B cell (primary cell): ENCODE results near the gene BBS1. TPM values are rescaled to one million over a fixed set of nuclear protein-coding genes. Genes with fewer than 3 reads are reported as not detected.

Source experiments
- ATAC-seq: fragments of 200-7000 bp; cut with Tn5 transposase; one replicate; pipeline ENCODE4 v1.10.0; 2021; ENCODE audit warnings: low read depth, mild to moderate bottlenecking, moderate number of reproducible peaks, moderate library complexity
- CTCF ChIA-PET: fragments of 350-600 bp; sonication (Branson Sonifier 250); formaldehyde crosslinking; loops from one replicate; lab custom pipeline; 2021; ENCODE audit warnings: antibody characterized with exemption, inconsistent platforms; lab: Charles Lee
- POLR2A ChIA-PET: fragments of 350-600 bp; sonication (Branson Sonifier 250); formaldehyde crosslinking; loops from one replicate; lab custom pipeline; 2021; ENCODE audit warnings: antibody characterized with exemption; lab: Charles Lee
- DNase-seq: peaks from one replicate; pipeline ENCODE4 v3.0.0; 2013
- H2AFZ ChIP-seq: 2 replicates; pipeline ENCODE4 v1.6.1; 2012; ENCODE audit warnings: mild to moderate bottlenecking, low read depth, low read length; ENCODE audit not compliant: insufficient read depth, poor library complexity, severe bottlenecking
- H3K27ac ChIP-seq, 2 donors: 1 replicate in 1 of 2; 2 replicates in 1 of 2; pipeline ENCODE4 v1.5.1; 2012 to 2013; ENCODE audit warnings: low read length in 2 of 2, mild to moderate bottlenecking in 2 of 2, moderate library complexity in 1 of 2
- H3K27me3 ChIP-seq, 4 experiments: fragments of 200-600 bp in 1 of 4; sonication (generic) in 1 of 4; replicated peaks in 1 of 4; 1 replicate in 2 of 4; 2 replicates in 2 of 4; pipeline versions ENCODE4 v1.6.1 to v1.7.0; 2013 to 2016; ENCODE audit warnings: low read length in 3 of 4, mild to moderate bottlenecking in 2 of 4, mixed read lengths in 1 of 4, moderate library complexity in 1 of 4; ENCODE audit not compliant: insufficient read depth in 4 of 4, control insufficient read depth in 3 of 4; ENCODE audit errors: control extremely low read depth in 1 of 4
- H3K36me3 ChIP-seq, 2 experiments: replicated peaks in 1 of 2; 1 replicate in 1 of 2; 2 replicates in 1 of 2; pipeline versions ENCODE4 v1.6.1 to v1.7.1; 2013; ENCODE audit warnings: low read length in 1 of 2; ENCODE audit not compliant: insufficient read depth in 2 of 2, control insufficient read depth in 1 of 2; ENCODE audit errors: control extremely low read depth in 1 of 2, extremely low read depth in 1 of 2
- H3K4me1 ChIP-seq, 2 donors: fragments of 200-600 bp in 1 of 2; sonication (generic) in 1 of 2; 1 replicate in 1 of 2; 2 replicates in 1 of 2; pipeline versions ENCODE4 v1.5.1 to v1.6.1; 2013 to 2017; ENCODE audit warnings: low read length in 2 of 2; ENCODE audit not compliant: control insufficient read depth in 2 of 2, insufficient read depth in 2 of 2
- H3K4me2 ChIP-seq: replicated peaks from 2 replicates; pipeline ENCODE3; 2012; ENCODE audit warnings: mild to moderate bottlenecking, low read depth, low read length; ENCODE audit not compliant: poor library complexity, severe bottlenecking
- H3K4me3 ChIP-seq, 5 experiments: fragments of 200-600 bp in 1 of 5; sonication (generic) in 1 of 5; 1 replicate in 3 of 5; 2 replicates in 2 of 5; pipeline versions ENCODE4 v1.5.1 to v1.7.0; 2011 to 2016; ENCODE audit warnings: low read length in 4 of 5, mild to moderate bottlenecking in 4 of 5, low read depth in 2 of 5, control low read depth in 1 of 5, moderate library complexity in 1 of 5; ENCODE audit not compliant: insufficient read depth in 1 of 5; ENCODE audit errors: control extremely low read depth in 1 of 5, extremely low read depth in 1 of 5
- H3K79me2 ChIP-seq: fragments of 200-600 bp; sonication (generic); one replicate; pipeline ENCODE4 v1.6.0; 2016; ENCODE audit warnings: low read length; ENCODE audit not compliant: control insufficient read depth, insufficient read depth
- H3K9ac ChIP-seq: fragments of 200-600 bp; sonication (generic); 2 replicates; pipeline ENCODE4 v1.6.1; 2017; ENCODE audit warnings: mild to moderate bottlenecking, low read length, moderate library complexity
- H3K9me3 ChIP-seq, 3 donors: one replicate each; pipeline versions ENCODE4 v1.6.1 to v1.7.1; 2013; ENCODE audit warnings: low read length in 2 of 3; ENCODE audit not compliant: control insufficient read depth in 2 of 3, insufficient read depth in 1 of 3; ENCODE audit errors: control extremely low read depth in 1 of 3
- H4K20me1 ChIP-seq: 2 replicates; pipeline ENCODE4 v1.6.0; 2012; ENCODE audit warnings: mild to moderate bottlenecking, low read length; ENCODE audit not compliant: insufficient read depth, control insufficient read depth, poor library complexity, severe bottlenecking
- H3K27ac Mint-ChIP-seq: one replicate; pipeline ENCODE4 v1.8.0; 2021; ENCODE audit warnings: mixed read lengths
- H3K27me3 Mint-ChIP-seq: one replicate; pipeline ENCODE4 v1.8.0; 2021; ENCODE audit warnings: mixed read lengths
- H3K4me1 Mint-ChIP-seq: one replicate; pipeline ENCODE4 v1.8.0; 2021; ENCODE audit warnings: mixed read lengths
- H3K4me3 Mint-ChIP-seq: one replicate; pipeline ENCODE4 v1.8.0; 2021; ENCODE audit warnings: mixed read lengths
- H3K9me3 Mint-ChIP-seq: one replicate; pipeline ENCODE4 v1.8.0; 2022; ENCODE audit warnings: mixed read lengths; ENCODE audit not compliant: insufficient read depth
- CTCF ChIP-seq: fragments of 200-600 bp; IDR thresholded peaks from one replicate; pipeline ENCODE4 v1.8.0; 2022; ENCODE audit warnings: antibody characterized with exemption, mild to moderate bottlenecking
- EZH2 ChIP-seq: IDR thresholded peaks from 2 replicates; pipeline ENCODE4 v1.6.1; 2012; ENCODE audit warnings: borderline replicate concordance, low read depth, mild to moderate bottlenecking, moderate library complexity, low read length; ENCODE audit not compliant: insufficient read depth, poor library complexity, severe bottlenecking
- WGBS: methylation state at CpG from one replicate; pipeline ENCODE4 v1.1.5; 2013; ENCODE audit warnings: missing lambda C conversion rate; ENCODE audit not compliant: insufficient coverage; 5-methylcytosine and 5-hydroxymethylcytosine counted together
- intact Hi-C: fragments of 100-400 bp; cut with micrococcal nuclease; formaldehyde crosslinking; loops from one replicate; pipeline ENCODE4 v1.10.0; 2022
- polyA plus RNA-seq: library from polyadenylated mRNA; depleted of rRNA; stranded (reverse); fragments of >200 nt; gene quantifications from 2 replicates; pipeline ENCODE4 v1.2.3, GENCODE V29; 2012
- total RNA-seq, 2 donors: library from RNA; stranded (reverse); fragments of 120-200 nt in 1 of 2; gene quantifications; 1 replicate in 1 of 2; 2 replicates in 1 of 2; pipeline versions ENCODE4 v1.2.3 to v1.2.4, GENCODE V29; 2013 to 2022

BBS1 gene
- total and polyA plus RNA-seq, 2 donors (not counting 1 experiment from before 2014, with no cell fraction given), result 20.4 to 52.5 TPM

DNA sequence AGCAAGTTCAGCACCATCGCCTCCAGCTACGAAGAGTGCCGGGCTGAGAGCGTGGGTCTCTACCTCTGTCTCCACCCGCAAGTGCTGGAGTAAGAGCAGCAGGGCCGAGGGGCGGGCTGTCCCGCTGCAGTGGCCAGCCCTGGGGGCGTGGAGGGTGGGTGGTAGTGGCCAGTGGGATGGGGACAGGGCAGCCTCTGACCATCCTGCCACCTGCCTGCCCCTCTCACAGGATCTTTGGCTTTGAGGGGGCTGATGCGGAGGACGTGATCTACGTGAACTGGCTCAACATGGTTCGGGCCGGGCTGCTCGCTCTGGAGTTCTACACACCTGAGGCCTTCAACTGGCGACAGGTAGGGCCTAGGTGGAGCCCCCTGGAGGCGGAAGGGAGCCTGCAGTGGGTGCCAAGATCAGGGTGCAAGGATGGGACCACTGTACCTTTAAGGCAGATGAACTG is 15.0 kb upstream of the BBS1 start:
- no peaks in the 10 kb centered on the region for H3K79me2 ChIP-seq
- no peak overlapping the region for H3K27ac ChIP-seq
- H3K36me3 ChIP-seq, result peaks cover 1 to 41% of the 10 kb centered on the region in 2 experiments
- ATAC-seq (no peak), DNase-seq (no peak)
- H3K9ac ChIP-seq, result no peak overlapping the region
- H3K27me3 Mint-ChIP-seq, result no peaks in the 10 kb centered on the region
- no peak for TF ChIP-seq CTCF
- TF ChIP-seq EZH2, result no peak
- CTCF ChIA-PET, result no interaction called here
- no peaks in the 10 kb centered on the region for H4K20me1 ChIP-seq
- POLR2A ChIA-PET, result no interaction called here
- no peak overlapping the region for H3K4me3 Mint-ChIP-seq
- H3K9me3 Mint-ChIP-seq, result no peaks in the 10 kb centered on the region
- no peak overlapping the region for H3K4me3 ChIP-seq
- no peak overlapping the region for H2AFZ ChIP-seq
- H3K4me1 Mint-ChIP-seq, result no peaks in the 10 kb centered on the region
- over 99% methylated on average over 17 of the region's 17 CpGs for WGBS
- H3K27ac Mint-ChIP-seq, result no peak overlapping the region
- H3K4me1 ChIP-seq, result no peaks in the 10 kb centered on the region
- no peak overlapping the region for H3K4me2 ChIP-seq
- intact Hi-C loops, result no loop called here
- no peaks in the 10 kb centered on the region for H3K9me3 ChIP-seq
- no peaks in the 10 kb centered on the region for H3K27me3 ChIP-seq

DNA sequence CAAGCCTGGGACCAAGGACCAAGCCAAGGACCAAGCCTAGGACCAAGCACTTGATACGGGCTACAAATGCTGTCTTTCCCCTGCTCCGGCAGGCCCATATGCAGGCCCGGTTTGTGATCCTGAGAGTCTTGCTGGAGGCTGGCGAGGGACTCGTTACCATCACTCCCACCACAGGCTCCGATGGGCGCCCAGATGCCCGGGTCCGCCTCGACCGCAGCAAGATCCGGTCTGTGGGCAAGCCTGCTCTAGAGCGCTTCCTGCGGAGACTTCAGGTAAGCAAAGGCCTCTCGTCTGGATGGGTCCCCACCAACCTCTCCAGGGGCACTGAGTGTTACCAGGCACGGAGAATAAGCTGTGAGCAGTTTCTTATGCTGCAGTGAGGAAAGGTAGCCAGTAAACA is 13.2 kb upstream of the BBS1 start:
- CTCF ChIA-PET, result interaction anchor here (0.7 kb wide), 1 partner anchor 84 kb away, joined by 4 read pairs; no protein-coding TSS in a partner anchor
- H3K9me3 ChIP-seq, result no peaks in the 10 kb centered on the region
- POLR2A ChIA-PET, result no interaction called here
- Mint-ChIP-seq H3K9me3 (no peaks in the 10 kb centered on the region), H3K4me3 (no peak overlapping the region), H3K27me3 (no peaks in the 10 kb centered on the region), H3K4me1 (no peaks in the 10 kb centered on the region), H3K27ac (no peak overlapping the region)
- no peaks in the 10 kb centered on the region for H3K27me3 ChIP-seq
- DNase-seq, result no peak
- no peak overlapping the region for H3K9ac ChIP-seq
- H4K20me1 ChIP-seq, result no peaks in the 10 kb centered on the region
- H3K79me2 ChIP-seq, result no peaks in the 10 kb centered on the region
- ATAC-seq, result no peak
- H3K4me2 ChIP-seq, result no peak overlapping the region
- H3K36me3 ChIP-seq, result peaks cover 1 to 36% of the 10 kb centered on the region in 2 experiments
- H3K27ac ChIP-seq, result no peak overlapping the region
- H3K4me3 ChIP-seq, result no peak overlapping the region
- H2AFZ ChIP-seq, result no peak overlapping the region
- intact Hi-C loops, result no loop called here
- WGBS, result 96% methylated on average over 16 of the region's 16 CpGs
- no peaks in the 10 kb centered on the region for H3K4me1 ChIP-seq
- no peak for TF ChIP-seq CTCF
- TF ChIP-seq EZH2, result no peak
